ENCODE measurements around the gene GH2. TPM values are rescaled to one million over a fixed set of nuclear protein-coding genes. Genes with fewer than 3 reads are reported as not detected.

Gene GH2
- total and polyA plus RNA-seq, 2 donors from 2014 or later: not detected

GRCh38 chr17:63832455-63832854 is 49.3 kb downstream of the GH2 start:
- Histone ChIP-seq H3K9me3 (ENCODE audit: control insufficient read depth in 2 of 3, insufficient read depth in 1 of 3, low read length in 3 of 3) (no peaks in the 10 kb centered on the region), H3K9ac (ENCODE audit: low read length in 3 of 3) (no peak overlapping the region), H3K4me1 (ENCODE audit: control insufficient read depth in 2 of 3, insufficient read depth in 2 of 3, low read depth in 1 of 3, low read length in 3 of 3) (peaks cover 0 to 14% (median 13%) of the 10 kb centered on the region in 3 donors), H3K36me3 (ENCODE audit: control insufficient read depth in 2 of 3, insufficient read depth in 3 of 3, low read length in 3 of 3) (peaks cover 13 to 72% (median 48%) of the 10 kb centered on the region in 3 donors), H3K4me3 (ENCODE audit: low read length in 3 of 3) (no peak overlapping the region), H3K27ac (ENCODE audit: low read depth in 2 of 2, low read length in 2 of 2) (no peak overlapping the region), H3K27me3 (ENCODE audit: control insufficient read depth, insufficient read depth, low read length) (no peaks in the 10 kb centered on the region)
- TF ChIP-seq CTCF (IDR thresholded peaks at IDR 0.05; ENCODE audit: borderline replicate concordance, extremely low read depth, insufficient read depth): no peak
- no peak for FAIRE-seq
- intact Hi-C loops (cut with DNase I): no loop called here
- peak in 1 of 5 donors; percentile 58 for DNase-seq

GRCh38 chr17:63832014-63832413 is 49.7 kb downstream of the GH2 start:
- no peak for TF ChIP-seq CTCF (IDR thresholded peaks at IDR 0.05; ENCODE audit: borderline replicate concordance, extremely low read depth, insufficient read depth)
- Histone ChIP-seq H3K4me1 (ENCODE audit: control insufficient read depth in 2 of 3, insufficient read depth in 2 of 3, low read depth in 1 of 3, low read length in 3 of 3) (peaks cover 0 to 14% (median 13%) of the 10 kb centered on the region in 3 donors), H3K9ac (ENCODE audit: low read length in 3 of 3) (no peak overlapping the region), H3K4me3 (ENCODE audit: low read length in 3 of 3) (no peak overlapping the region), H3K36me3 (ENCODE audit: control insufficient read depth in 2 of 3, insufficient read depth in 3 of 3, low read length in 3 of 3) (peaks cover 13 to 72% (median 48%) of the 10 kb centered on the region in 3 donors), H3K27me3 (ENCODE audit: control insufficient read depth, insufficient read depth, low read length) (no peaks in the 10 kb centered on the region), H3K9me3 (ENCODE audit: control insufficient read depth in 2 of 3, insufficient read depth in 1 of 3, low read length in 3 of 3) (no peaks in the 10 kb centered on the region), H3K27ac (ENCODE audit: low read depth in 2 of 2, low read length in 2 of 2) (no peak overlapping the region)
- FAIRE-seq (no peak), DNase-seq (peak in 1 of 5 donors; percentile 16)
- intact Hi-C loops (cut with DNase I): no loop called here

- Histone ChIP-seq H3K4me3 (ENCODE audit: low read length in 3 of 3) (no peak overlapping the region), H3K4me1 (ENCODE audit: control insufficient read depth in 2 of 3, insufficient read depth in 2 of 3, low read depth in 1 of 3, low read length in 3 of 3) (peaks cover 0 to 14% (median 13%) of the 10 kb centered on the region in 3 donors), H3K9ac (ENCODE audit: low read length in 3 of 3) (no peak overlapping the region), H3K36me3 (ENCODE audit: control insufficient read depth in 2 of 3, insufficient read depth in 3 of 3, low read length in 3 of 3) (peaks cover 13 to 72% (median 44%) of the 10 kb centered on the region in 3 donors), H3K9me3 (ENCODE audit: control insufficient read depth in 2 of 3, insufficient read depth in 1 of 3, low read length in 3 of 3) (no peaks in the 10 kb centered on the region), H3K27ac (ENCODE audit: low read depth in 2 of 2, low read length in 2 of 2) (no peak overlapping the region), H3K27me3 (ENCODE audit: control insufficient read depth, insufficient read depth, low read length) (no peaks in the 10 kb centered on the region)
- intact Hi-C loops (cut with DNase I): no loop called here
- no peak for TF ChIP-seq CTCF (IDR thresholded peaks at IDR 0.05; ENCODE audit: borderline replicate concordance, extremely low read depth, insufficient read depth)
- DNase-seq (peak in 1 of 5 donors; percentile 32), FAIRE-seq (no peak)
Measured at GRCh38 chr17:63831505-63831904, 50.2 kb downstream of the GH2 start.
